Superior temporal gyrus (tissue), 1 donor: ENCODE results near the gene PSMA5.
"Not testable (repeated sequence)": the region's sequence is repeated elsewhere in the genome, so short reads cannot be mapped to it uniquely, and the experiment has no call there.

Experiments
- DNase-seq: peaks from one replicate; pipeline ENCODE4 v3.0.0-alpha.2; 2016; ENCODE audit errors: extremely low spot score

Gene PSMA5

GRCh38 chr1:109433322-109433721 is 7.1 kb upstream of the PSMA5 start:
- no peak for DNase-seq

- no peak for DNase-seq
Observed at GRCh38 chr1:109432336-109432735, 6.1 kb upstream of the PSMA5 start.

DNA sequence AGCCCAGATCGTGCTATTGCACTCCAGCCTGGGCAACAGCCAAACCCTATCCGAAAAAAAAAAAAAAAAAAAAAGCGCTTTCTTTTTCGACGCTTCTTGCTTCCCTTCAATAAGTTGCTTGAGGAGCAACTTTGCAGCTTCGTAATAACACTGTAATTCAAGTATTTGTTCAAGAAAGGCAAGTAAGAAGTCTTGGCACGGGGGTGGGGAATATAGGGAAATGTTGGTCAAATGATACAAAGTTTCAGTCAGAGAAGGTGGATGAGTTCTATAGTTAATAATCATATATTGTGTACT is 871 bp upstream of the PSMA5 start:
- DNase-seq, result no peak

DNA sequence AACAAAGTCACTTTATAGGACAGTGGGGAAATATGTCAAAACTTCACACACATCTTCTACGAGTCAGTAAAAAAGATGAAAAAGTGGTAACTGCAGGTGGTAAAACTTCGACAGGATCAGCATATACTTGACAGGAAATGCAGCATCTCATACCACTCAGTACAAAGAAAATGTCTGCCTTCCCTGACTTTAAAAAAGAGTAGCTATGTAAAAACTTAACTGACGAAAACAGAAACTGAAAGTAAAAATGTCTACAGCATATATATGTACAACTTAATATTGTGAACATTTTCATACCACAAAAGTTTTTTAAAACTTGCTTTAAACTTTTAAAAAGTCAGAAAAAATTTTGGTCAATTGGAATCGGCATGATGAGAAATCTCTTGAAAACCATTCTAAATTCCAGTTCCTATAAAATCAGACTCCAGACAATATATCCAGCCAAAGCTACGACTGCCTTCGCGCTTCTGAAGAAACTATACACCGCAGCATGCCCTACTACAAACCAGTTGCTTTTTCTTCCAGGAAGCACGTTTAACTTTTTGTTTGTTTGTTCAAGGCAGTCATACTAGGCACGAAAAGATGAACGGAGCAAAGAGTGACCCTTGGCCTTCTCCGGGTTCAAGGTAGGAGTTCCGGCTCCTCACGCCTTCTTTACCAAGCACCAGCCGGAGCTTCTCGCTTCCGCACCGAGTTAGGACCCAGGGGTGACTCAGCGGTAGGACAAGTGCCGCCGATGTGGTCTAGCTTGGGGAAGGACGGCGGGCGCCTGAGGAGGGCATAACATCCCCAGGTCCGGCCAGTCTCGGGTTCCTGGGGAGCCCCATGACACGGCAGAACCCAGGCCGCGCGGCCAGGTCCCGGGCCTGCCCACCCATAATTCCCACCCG is 612 bp downstream of the PSMA5 start:
- DNase-seq, result no peak

DNA sequence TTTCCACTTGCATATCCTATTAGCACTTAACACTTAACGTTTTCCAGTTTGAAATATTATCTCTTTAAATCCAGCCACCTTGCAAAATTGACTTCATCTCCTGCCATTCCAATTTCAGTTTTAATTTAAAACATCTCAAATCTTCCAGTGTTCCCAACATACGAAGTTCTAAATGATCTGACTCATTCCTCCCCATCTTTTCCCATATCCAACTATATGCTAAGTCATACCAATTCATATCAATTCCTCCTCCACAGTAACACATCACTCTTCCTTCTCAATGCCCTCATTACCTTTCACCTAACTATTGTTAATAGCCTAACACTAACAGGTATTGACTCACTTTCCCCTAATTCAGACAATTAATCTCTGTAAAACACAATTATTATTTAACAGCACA is 2.8 kb downstream of the PSMA5 start:
- DNase-seq, result no peak

- no peak for DNase-seq
Observed at GRCh38 chr1:109412551-109412950, 13.7 kb downstream of the PSMA5 start.

DNA sequence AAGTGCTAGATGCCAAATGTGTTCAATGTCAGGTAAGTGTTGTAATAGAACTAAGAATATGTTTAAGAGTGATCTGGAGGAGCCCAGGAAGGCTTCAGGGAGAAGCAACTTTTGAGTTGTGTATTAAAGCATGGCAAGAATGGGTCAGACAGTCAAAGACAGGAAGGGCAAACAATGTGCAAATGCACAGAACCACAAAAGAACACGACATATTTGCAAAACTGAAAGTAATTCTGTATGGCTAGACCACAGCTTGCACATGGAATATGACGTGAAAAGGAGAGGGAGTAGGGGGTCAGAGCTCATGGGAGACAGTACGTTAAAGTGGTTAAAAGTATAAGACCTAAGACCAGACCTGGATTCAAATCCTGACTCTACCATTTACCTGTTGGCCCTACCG is 21.4 kb downstream of the PSMA5 start:
- DNase-seq, result no peak

DNA sequence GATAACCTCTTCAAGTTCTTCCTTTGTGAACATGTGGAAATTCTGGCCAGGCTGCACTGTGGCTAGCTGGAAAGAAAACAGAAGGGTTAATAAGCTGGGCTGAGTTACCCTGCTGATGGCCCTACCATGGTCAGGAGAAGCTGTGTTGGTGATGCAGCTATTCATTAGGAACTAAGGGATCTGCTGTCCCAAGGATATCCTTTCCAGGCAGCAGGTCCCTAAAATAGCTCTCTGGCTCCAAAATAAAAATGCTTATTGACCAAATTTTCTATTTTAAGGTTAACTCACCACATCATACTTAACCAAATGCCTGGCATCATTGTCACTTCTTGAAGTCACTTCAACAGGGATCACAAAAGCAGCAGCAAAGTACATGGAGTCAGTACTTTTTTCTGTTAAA is 24.2 kb downstream of the PSMA5 start:
- DNase-seq, result no peak

GRCh38 chr1:109400035-109400655 is 26.1 kb downstream of the PSMA5 start:
- peak; percentile 55 for DNase-seq

DNA sequence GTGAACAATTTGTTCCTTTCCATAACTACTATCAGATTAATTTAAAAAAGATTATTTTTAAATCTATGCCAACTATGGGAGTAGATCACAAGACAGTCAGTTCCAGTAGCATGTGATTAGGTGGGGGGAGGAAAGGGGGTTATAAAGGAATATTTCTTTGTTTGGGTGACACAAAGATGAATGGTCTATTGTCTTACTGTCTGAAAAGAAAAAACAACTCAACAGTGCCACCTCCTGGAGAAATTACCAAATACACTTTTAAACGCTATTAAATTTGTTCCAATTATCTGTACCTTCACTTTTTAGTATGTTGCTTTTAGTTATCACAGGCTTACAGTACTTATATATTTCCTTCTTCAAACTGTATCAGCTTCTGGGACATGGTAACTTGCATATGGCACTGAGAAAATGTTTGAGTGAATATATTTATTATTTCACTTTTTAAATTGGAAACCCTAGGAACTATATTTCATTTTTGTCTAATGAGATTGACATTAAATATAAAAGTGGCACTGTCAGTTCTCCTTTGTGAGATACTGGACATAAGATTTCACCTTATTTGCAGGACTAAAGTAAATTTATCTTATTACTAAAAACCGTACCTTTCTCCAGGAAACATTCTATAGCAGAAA is 26.8 kb downstream of the PSMA5 start:
- DNase-seq, result peak; percentile 100

- peak; percentile 66 for DNase-seq
Observed at GRCh38 chr1:109398343-109399225, 27.7 kb downstream of the PSMA5 start.

DNA sequence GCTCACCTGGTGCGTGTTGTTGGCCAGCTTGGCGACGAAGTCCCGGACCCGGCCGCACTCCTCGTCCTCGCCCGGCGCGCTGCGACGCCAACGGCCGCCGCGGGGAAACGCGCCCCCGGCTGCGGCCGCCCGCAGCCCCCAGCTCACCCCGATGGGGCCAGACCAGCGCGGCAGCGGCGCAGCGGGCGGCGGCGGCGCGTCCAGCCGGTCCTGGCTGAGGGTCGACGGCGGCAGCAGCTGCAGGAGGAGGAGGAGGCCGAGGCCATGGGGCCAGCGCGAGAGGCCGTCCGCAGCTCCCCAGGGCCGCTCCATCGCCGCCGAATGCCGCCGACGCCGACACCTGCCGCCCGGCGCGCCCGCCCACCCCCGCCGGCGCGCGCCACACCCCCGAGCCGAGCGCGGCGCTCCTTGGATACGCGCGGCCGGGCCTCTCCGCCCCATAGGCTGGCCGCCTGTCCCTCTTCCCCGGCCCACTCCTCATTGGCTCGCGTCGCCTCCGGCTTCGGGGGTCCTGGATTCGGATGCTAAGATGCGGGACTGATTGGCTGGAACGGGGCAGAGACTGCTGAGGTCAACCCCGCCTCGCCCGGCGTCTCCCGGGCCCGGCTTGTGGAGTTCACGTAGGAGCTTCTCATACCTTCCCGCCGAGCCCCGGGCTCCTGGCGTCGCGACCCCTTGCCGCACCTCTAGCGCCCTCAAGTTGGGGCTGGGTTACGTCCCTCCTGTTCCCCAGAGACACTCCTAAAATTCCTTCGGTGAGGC is 28.5 kb downstream of the PSMA5 start, which contains the start of gene SORT1:
SORT1 (minus strand) TSS at position 338 of the 762 bp plus-strand sequence; CDS start at position 312, 26 bp downstream.
- DNase-seq, result peak; percentile 96

DNA sequence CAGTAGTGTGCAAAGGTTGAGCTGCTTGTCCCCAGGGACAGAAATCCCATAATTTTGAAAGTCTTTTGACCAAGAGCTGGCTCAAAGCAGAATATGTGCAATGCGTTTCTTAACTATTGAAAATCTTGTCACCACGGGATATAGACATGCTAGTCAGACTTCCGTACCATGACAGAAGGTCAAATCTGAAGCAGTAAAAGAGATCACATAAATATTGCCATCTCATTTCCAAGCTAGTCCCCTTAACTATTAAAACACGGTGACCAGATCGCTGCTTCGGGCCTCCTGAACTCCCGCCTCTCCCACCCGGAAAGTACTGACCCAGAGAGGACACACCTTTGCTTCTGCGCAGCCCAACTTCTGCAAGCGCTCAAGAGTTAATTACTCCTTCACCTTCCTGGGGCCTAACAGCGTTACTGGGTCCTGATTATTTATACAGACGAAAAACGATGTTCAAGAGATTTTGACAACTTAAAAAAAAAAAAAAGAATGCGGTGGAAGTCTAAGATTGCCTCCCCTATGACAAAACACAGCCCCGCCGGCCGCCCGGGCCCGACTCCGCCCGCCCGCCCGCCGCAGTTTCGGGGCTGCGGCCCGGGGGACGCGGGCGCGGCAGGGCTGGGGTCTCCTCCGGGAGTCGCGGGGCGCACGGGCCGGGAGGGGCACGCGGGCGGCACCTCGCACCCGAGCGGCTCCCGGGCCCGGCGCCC is 29.2 kb downstream of the PSMA5 start:
- DNase-seq, result peak; percentile 73

DNA sequence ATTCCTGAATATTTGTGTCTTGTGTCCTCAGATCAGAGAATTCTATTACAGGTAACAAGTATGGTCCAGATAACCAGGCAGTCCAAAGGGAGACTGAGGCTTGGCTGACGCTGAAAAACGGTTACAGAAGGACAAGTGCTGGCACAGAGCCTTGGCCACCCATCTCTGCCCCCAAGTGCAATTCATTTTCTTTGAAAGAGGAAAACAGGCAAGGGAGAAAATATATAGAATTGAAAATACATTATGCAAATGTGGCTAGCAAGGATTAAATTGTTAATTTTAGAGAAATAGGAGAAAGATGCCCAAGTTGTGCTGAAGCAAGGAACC is 29.8 kb downstream of the PSMA5 start:
- no peak for DNase-seq

- peak; percentile 72 for DNase-seq
Observed at GRCh38 chr1:109395602-109396512, 30.4 kb downstream of the PSMA5 start.

GRCh38 chr1:109395282-109395599 is 31.0 kb downstream of the PSMA5 start:
- DNase-seq, result not testable (repeated sequence)

DNA sequence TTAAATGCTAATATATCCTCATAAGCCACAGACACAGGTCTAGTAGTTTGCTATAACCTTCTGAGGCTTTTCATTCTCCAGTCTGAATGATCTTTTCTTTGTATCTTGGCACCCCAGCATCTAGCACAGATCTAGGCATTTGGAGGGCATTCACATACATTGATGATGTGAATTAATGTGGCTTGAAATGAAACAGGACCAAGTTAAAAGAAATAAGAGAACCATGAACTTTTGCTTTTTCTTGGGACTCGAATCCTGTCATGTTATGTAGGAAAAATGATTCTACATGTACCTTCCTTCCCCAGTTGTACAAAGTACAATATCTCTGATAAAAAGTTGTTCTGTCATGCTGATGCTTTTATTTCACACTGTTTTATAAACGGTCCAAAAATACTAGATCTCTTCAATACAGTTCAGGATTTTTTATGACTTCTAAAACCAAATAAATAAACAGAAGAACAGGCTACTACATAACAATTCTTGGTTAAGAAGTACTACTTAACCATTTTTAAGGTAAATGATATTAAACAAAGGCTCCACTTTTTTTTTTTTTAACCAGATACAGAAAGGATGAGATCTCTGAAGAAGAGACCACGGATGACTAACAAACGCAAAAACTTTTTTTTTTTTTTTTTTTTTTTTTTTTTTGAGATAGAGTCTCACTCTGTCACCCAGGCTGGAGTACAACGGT is 31.5 kb downstream of the PSMA5 start:
- peak; percentile 75 for DNase-seq

GRCh38 chr1:109393617-109394233 is 32.5 kb downstream of the PSMA5 start:
- no peak for DNase-seq
